K562 (cell line): Measurements from ENCODE around the gene CXCL6. TPM values are rescaled to one million over a fixed set of nuclear protein-coding genes. Genes with fewer than 3 reads are reported as not detected.

Experiments used
- ATAC-seq: fragments of 200-7000 bp; cut with Tn5 transposase; 3 replicates; pipeline ENCODE4 v1.9.1; 2020; ENCODE audit warnings: moderate library complexity
- Bru-seq: library from RNA; stranded (reverse); fragments of 400-500 nt; gene quantifications from one replicate; lab custom pipeline; 2021; lab: Mats Ljungman, UMichigan
- BruChase-seq, 2 experiments: library from RNA; stranded (reverse); fragments of 400-500 nt; gene quantifications; one replicate each; lab custom pipeline; 2021; lab: Mats Ljungman, UMichigan
- BruUV-seq: library from RNA; stranded (reverse); fragments of 400-500 nt; replicated peaks from 2 replicates; lab custom pipeline; 2021; lab: Mats Ljungman, UMichigan
- CTCF ChIA-PET: fragments of 300-600 bp; formaldehyde crosslinking; extraction: SDS; loops from one replicate; lab custom pipeline; 2021; ENCODE audit warnings: low intra/inter-chr PET ratio; lab: Yijun Ruan, JAX
- POLR2A ChIA-PET: fragments of 300-600, 350-650 bp; sonication (Branson Sonifier 250); formaldehyde crosslinking; extraction: SDS; loops from one replicate; lab custom pipeline; 2021; ENCODE audit warnings: antibody characterized with exemption, inconsistent platforms; lab: Yijun Ruan, JAX
- DNase-seq, 4 experiments: peaks; one replicate each; pipeline versions ENCODE4 v3.0.0 to v3.0.0-alpha.2; 2011 to 2018; ENCODE audit warnings: low spot score in 3 of 4, mixed read lengths in 3 of 4; ENCODE audit errors: extremely low read depth in 1 of 4
- FAIRE-seq: peaks from 2 replicates; lab custom pipeline; 2011; peaks lifted over from hg19 to GRCh38; lab: Jason Lieb, UNC
- H2AFZ ChIP-seq: 2 replicates; pipeline ENCODE4 v1.6.0; 2011; ENCODE audit warnings: low read depth, low read length, control low read depth, inconsistent platforms
- H3K27ac ChIP-seq: fragments of 200-600 bp; 3 replicates; pipeline ENCODE4 v1.8.0; 2011; ENCODE audit warnings: low read depth, mild to moderate bottlenecking, control low read depth, inconsistent platforms, low read length, moderate library complexity, mixed read lengths; ENCODE audit errors: extremely low read depth
- H3K27me3 ChIP-seq, 2 experiments: fragments of 300-600 bp in 1 of 2; 2 replicates in 1 of 2; 3 replicates in 1 of 2; pipeline versions ENCODE4 v1.6.0 to v1.8.0; 2011; ENCODE audit warnings: inconsistent platforms in 2 of 2, low read length in 2 of 2, mild to moderate bottlenecking in 1 of 2, mixed read lengths in 1 of 2, moderate library complexity in 1 of 2; ENCODE audit not compliant: control insufficient read depth in 2 of 2, insufficient read depth in 2 of 2
- H3K36me3 ChIP-seq: fragments of 300-600 bp; 3 replicates; pipeline ENCODE4 v1.8.0; 2011; ENCODE audit warnings: mild to moderate bottlenecking, low read length, inconsistent platforms; ENCODE audit not compliant: control insufficient read depth, insufficient read depth
- H3K4me1 ChIP-seq, 2 experiments: fragments of 200-600 bp in 1 of 2; replicated peaks in 1 of 2; 2 replicates in 1 of 2; 3 replicates in 1 of 2; pipeline versions ENCODE4 v1.5.1 to v1.8.0; 2011; ENCODE audit warnings: inconsistent platforms in 2 of 2, low read length in 2 of 2, mild to moderate bottlenecking in 1 of 2, mixed read lengths in 1 of 2, moderate library complexity in 1 of 2; ENCODE audit not compliant: control insufficient read depth in 2 of 2, insufficient read depth in 2 of 2
- H3K4me2 ChIP-seq: 2 replicates; pipeline ENCODE4 v1.6.1; 2011; ENCODE audit warnings: low read length, control low read depth, inconsistent platforms, mixed read lengths; ENCODE audit not compliant: insufficient read depth
- H3K4me3 ChIP-seq: fragments of 200-600 bp; sonication (generic), shearing (Covaris generic); 2 replicates; pipeline ENCODE4 v1.5.1; 2016; ENCODE audit warnings: control low read depth, inconsistent platforms
- H3K79me2 ChIP-seq: fragments of 200-600 bp; 3 replicates; pipeline ENCODE4 v1.8.0; 2011; ENCODE audit warnings: low read length, inconsistent platforms; ENCODE audit not compliant: control insufficient read depth, insufficient read depth
- H3K9ac ChIP-seq, 2 experiments: 2 replicates each; pipeline versions ENCODE4 v1.6.0 to v1.6.1; 2011; ENCODE audit warnings: low read depth in 2 of 2, low read length in 2 of 2, control low read depth in 1 of 2, inconsistent platforms in 1 of 2, mild to moderate bottlenecking in 1 of 2, mixed read lengths in 1 of 2; ENCODE audit not compliant: insufficient read depth in 1 of 2
- H3K9me1 ChIP-seq: one replicate; pipeline ENCODE4 v1.6.0; 2011; ENCODE audit warnings: inconsistent platforms, mild to moderate bottlenecking, low read length, moderate library complexity; ENCODE audit not compliant: control insufficient read depth, insufficient read depth
- H3K9me3 ChIP-seq: replicated peaks from 2 replicates; pipeline ENCODE4 v1.5.1; 2011; ENCODE audit warnings: low read depth, low read length, inconsistent platforms; ENCODE audit not compliant: control insufficient read depth, insufficient read depth
- H4K20me1 ChIP-seq: replicated peaks from 2 replicates; pipeline ENCODE4 v1.6.1; 2011; ENCODE audit warnings: low read length, inconsistent platforms, mixed read lengths; ENCODE audit not compliant: control insufficient read depth, insufficient read depth
- STAT5B ChIP-seq: fragments of 250-450 bp; sonication (Bioruptor Pico); IDR thresholded peaks from 2 replicates; pipeline ENCODE4 v1.8.0; 2021; ENCODE audit warnings: mild to moderate bottlenecking, inconsistent platforms
- ZBTB33 ChIP-seq: sonication (generic); formaldehyde crosslinking; IDR thresholded peaks from 2 replicates; pipeline ENCODE4 v1.8.1; 2023; ENCODE audit warnings: mild to moderate bottlenecking, missing genetic modification reagents
- WGBS: fragments of 100-300 bp; shearing (Covaris generic); methylation state at CpG from one replicate; pipeline ENCODE4 v1.1.6; 2016; ENCODE audit warnings: low coverage, mixed read lengths; ENCODE audit not compliant: insufficient coverage; ENCODE audit errors: missing lambda C conversion rate; 5-methylcytosine and 5-hydroxymethylcytosine counted together
- in situ Hi-C: fragments of 300-500 bp; cut with MboI; formaldehyde crosslinking; loops from 4 replicates; pipeline ENCODE4 v1.15.0; 2018; ENCODE audit warnings: inconsistent platforms, mixed read lengths
- intact Hi-C: fragments of 100-400 bp; cut with micrococcal nuclease; formaldehyde crosslinking; loops from 2 replicates; pipeline ENCODE4 v1.14.2; 2022
- long read RNA-seq, 3 experiments: library from polyadenylated mRNA in 2 of 3; library from RNA in 1 of 3; unstranded in 2 of 3; stranded (forward) in 1 of 3; transcript quantifications; one replicate each; pipeline ENCODE4 v2.0.0, GENCODE V29; 2019 to 2022
- polyA minus RNA-seq, 3 experiments: library from RNA; depleted of rRNA, polyadenylated mRNA; stranded (reverse); fragments of >200 nt; gene quantifications; 2 replicates each; pipeline ENCODE4 v1.2.3, GENCODE V29; 2011
- polyA plus RNA-seq, 8 experiments: library from polyadenylated mRNA; depleted of rRNA in 4 of 8; stranded (reverse) in 5 of 8; unstranded in 3 of 8; fragments of >200 nt; fragmentation: Nextera tagmentation in 2 of 8; fragmentation: Illumina TruSeq in 1 of 8; extraction: Ambion mirVana in 2 of 8; extraction: Trizol in 1 of 8; gene quantifications; 2 replicates each; pipeline versions ENCODE4 v1.2.1 to v1.2.3, GENCODE V29; 2011 to 2014; ENCODE audit warnings: inconsistent platforms in 1 of 8, missing spikeins in 1 of 8
- total RNA-seq, 7 experiments: library from RNA; depleted of rRNA in 6 of 7; stranded (reverse); fragments of >200 nt in 6 of 7; fragmentation: Illumina TruSeq in 2 of 7; extraction: Trizol in 2 of 7; gene quantifications; 2 replicates each; pipeline versions ENCODE4 v1.2.1 to v1.2.3, GENCODE V29; 2011 to 2021; ENCODE audit warnings: low replicate concordance in 1 of 7

CXCL6 gene
- not detected in 2 replicates for total RNA-seq (2011; cell fraction: chromatin; rRNA removed; ENCODE audit: low replicate concordance)
- not detected in 2 replicates for total RNA-seq (2011; cell fraction: nucleolus; rRNA removed)
- not detected in 2 replicates for total RNA-seq (2011; cell fraction: nucleoplasm; rRNA removed)
- total RNA-seq (2014; rRNA removed) (not detected in 2 replicates), total RNA-seq (2014; rRNA removed; fragmentation: Illumina TruSeq; extraction: Trizol) (not detected in 2 replicates), total RNA-seq (2015; rRNA removed; fragmentation: Illumina TruSeq; extraction: Trizol) (not detected in 2 replicates), total RNA-seq (2021) (not detected in 2 replicates), polyA plus RNA-seq (2011; rRNA removed) (not detected in 2 replicates), polyA plus RNA-seq (2014; fragmentation: Illumina TruSeq; extraction: Trizol) (not detected in 2 replicates), polyA plus RNA-seq (2014; fragmentation: Nextera tagmentation; extraction: Ambion mirVana) (not detected), polyA plus RNA-seq (2014; rRNA removed) (not detected in 2 replicates), polyA minus RNA-seq (2011; rRNA and poly(A)+ RNA removed) (not detected in 2 replicates), Bru-seq, nascent RNA (not detected), BruChase-seq, experiment 1, labeled RNA remaining after a 2-hour chase (not detected), BruChase-seq, experiment 2, labeled RNA remaining after a 6-hour chase (percentile 26 among the genes with signal in this experiment)
- polyA plus RNA-seq (2011; cell fraction: cytosol; rRNA removed) = not detected in 2 replicates
- polyA plus RNA-seq (2011; cell fraction: nucleus; rRNA removed) = not detected in 2 replicates
- polyA plus RNA-seq (2012) = not detected in 2 replicates
- polyA minus RNA-seq (2011; cell fraction: cytosol; rRNA and poly(A)+ RNA removed) = not detected in 2 replicates
- not detected in 2 replicates for polyA minus RNA-seq (2011; cell fraction: nucleus; rRNA and poly(A)+ RNA removed)
- long read RNA-seq, experiment 1 = 0 reads
- long read RNA-seq, experiment 2 = 0 reads
- long read RNA-seq, experiment 3 = 0 reads

GRCh38 chr4:73836373-73837279, at the start of gene CXCL6:
Gene CXCL6, plus strand, starts transcription at chr4:73836678. Its CDS starts 73 bp downstream, at chr4:73836751.
- TF ChIP-seq STAT5B (no peak), ZBTB33 (CRISPR knock-in tag) (0 out of 2 replicates have a peak, but pooled peaks have one; percentile 26)
- in situ Hi-C loops (no loop called here), intact Hi-C loops (no loop called here)
- DNase-seq = no peak
- no peak within 1 kb of the TSS for H3K27ac ChIP-seq
- no peak for FAIRE-seq
- no peak within 1 kb of the TSS for H3K4me3 ChIP-seq
- H3K79me2 ChIP-seq = no peaks in the 10 kb centered on the region
- ChIA-PET POLR2A (no interaction called here), CTCF (no interaction called here)
- H4K20me1 ChIP-seq = no peaks in the 10 kb centered on the region
- ATAC-seq = no peak
- no peak within 1 kb of the TSS for H3K9ac ChIP-seq
- no peaks in the 10 kb centered on the region for H3K9me1 ChIP-seq
- H3K4me1 ChIP-seq = peaks cover 0 to 18% of the 10 kb centered on the region in 2 experiments; a peak in 2 of 5 replicates
- 92% methylated on average over 33 of the region's 41 CpGs for WGBS
- H2AFZ ChIP-seq = no peak within 1 kb of the TSS
- no peaks in the 10 kb centered on the region for H3K36me3 ChIP-seq
- H3K27me3 ChIP-seq = no peaks in the 10 kb centered on the region
- BruUV-seq = no TSS peak
- no peak within 1 kb of the TSS for H3K4me2 ChIP-seq
- H3K9me3 ChIP-seq = no peaks in the 10 kb centered on the region
